Measurements from ENCODE around the gene MLPH. TPM values are rescaled to one million over a fixed set of nuclear protein-coding genes. Genes with fewer than 3 reads are reported as not detected.

Gene MLPH
- total and polyA plus RNA-seq, 2 experiments from 2014 or later = 8.1 to 10.8 TPM

- in situ Hi-C loops (cut with MboI) = no loop called here
- Histone ChIP-seq H3K9me2 (ENCODE audit: insufficient read depth) (no peaks in the 10 kb centered on the region), H3F3A (ENCODE audit: insufficient read depth) (0 out of 2 replicates have a peak, but pooled peaks cover 7% of the 10 kb centered on the region)
These were observed 34.2 kb upstream of the MLPH start for GRCh38 chr2:237452861-237453260.

GRCh38 chr2:237453671-237454070, 33.4 kb upstream of the MLPH start:
- peaks cover 13% of the 10 kb centered on the region for H3F3A ChIP-seq (ENCODE audit: insufficient read depth)
- TF ChIP-seq EZH2 (IDR thresholded peaks at IDR 0.05; ENCODE audit: insufficient read depth, poor library complexity, severe bottlenecking) (no peak), EZH2phosphoT487 (IDR thresholded peaks at IDR 0.05; ENCODE audit: insufficient read depth, low read depth) (no peak)
- DNase-seq = no peak
- H3K9me3 ChIP-seq (ENCODE audit: low read depth) = no peaks in the 10 kb centered on the region
- in situ Hi-C loops (cut with MboI) = no loop called here
- H3K9ac ChIP-seq = no peak overlapping the region
- peaks cover 31% of the 10 kb centered on the region for H3K4me1 ChIP-seq (ENCODE audit: insufficient read depth)
- H3K4me2 ChIP-seq (ENCODE audit: unreplicated experiment) = no peak overlapping the region
- H3K4me3 ChIP-seq = no peak overlapping the region
- H3K27ac ChIP-seq = no peak overlapping the region
- no peaks in the 10 kb centered on the region for H3K27me3 ChIP-seq (replicated peaks; ENCODE audit: insufficient read depth)
- H2AFZ ChIP-seq = no peak overlapping the region
- H3K9me2 ChIP-seq (ENCODE audit: insufficient read depth) = peaks cover 2% of the 10 kb centered on the region; the same call in 1 of the 2 replicates
- 95 to 97% methylated on average over 3 of the region's 3 CpGs for WGBS, 2 experiments (ENCODE audit: low coverage in 1 of 2, low lambda C conversion rate in 2 of 2, missing lambda C conversion rate in 2 of 2)
- H3K36me3 ChIP-seq (ENCODE audit: low read depth) = no peaks in the 10 kb centered on the region
- no peaks in the 10 kb centered on the region for H4K20me1 ChIP-seq (ENCODE audit: insufficient read depth)
- H3K79me2 ChIP-seq (ENCODE audit: insufficient read depth) = no peaks in the 10 kb centered on the region

More at GRCh38 chr2:237452861-237453260, 34.2 kb upstream of the MLPH start:
- no peaks in the 10 kb centered on the region for H3K79me2 ChIP-seq (ENCODE audit: insufficient read depth)
- H3K9me3 ChIP-seq (ENCODE audit: low read depth) = no peaks in the 10 kb centered on the region
- H3K4me1 ChIP-seq (ENCODE audit: insufficient read depth) = peaks cover 29% of the 10 kb centered on the region
- TF ChIP-seq EZH2 (IDR thresholded peaks at IDR 0.05; ENCODE audit: insufficient read depth, poor library complexity, severe bottlenecking) (no peak), EZH2phosphoT487 (IDR thresholded peaks at IDR 0.05; ENCODE audit: insufficient read depth, low read depth) (no peak)
- DNase-seq = peak; percentile 75
- H4K20me1 ChIP-seq (ENCODE audit: insufficient read depth) = no peaks in the 10 kb centered on the region
- no peak overlapping the region for H3K4me2 ChIP-seq (ENCODE audit: unreplicated experiment)
- no peak overlapping the region for H3K9ac ChIP-seq
- H3K27me3 ChIP-seq (replicated peaks; ENCODE audit: insufficient read depth) = no peaks in the 10 kb centered on the region
- 93 to 94% methylated on average over 3 of the region's 3 CpGs for WGBS, 2 experiments (ENCODE audit: low coverage in 1 of 2, low lambda C conversion rate in 2 of 2, missing lambda C conversion rate in 2 of 2)
- no peaks in the 10 kb centered on the region for H3K36me3 ChIP-seq (ENCODE audit: low read depth)
- no peak overlapping the region for H2AFZ ChIP-seq
- no peak overlapping the region for H3K4me3 ChIP-seq
- H3K27ac ChIP-seq = no peak overlapping the region

GRCh38 chr2:237455764-237456163, 31.3 kb upstream of the MLPH start:
- Histone ChIP-seq H3K4me2 (ENCODE audit: unreplicated experiment) (peak overlapping the region; percentile 25), H3K9ac (peak overlapping the region; percentile 11; the same call in 1 of the 2 replicates), H3K9me2 (ENCODE audit: insufficient read depth) (peaks cover 5% of the 10 kb centered on the region; the same call in 1 of the 2 replicates), H3K4me3 (no peak overlapping the region), H3K9me3 (ENCODE audit: low read depth) (no peaks in the 10 kb centered on the region), H4K20me1 (ENCODE audit: insufficient read depth) (no peaks in the 10 kb centered on the region), H3K27me3 (replicated peaks; ENCODE audit: insufficient read depth) (no peaks in the 10 kb centered on the region), H2AFZ (0 out of 2 replicates have a peak overlapping the region, but pooled peaks have one; percentile 32), H3K4me1 (ENCODE audit: insufficient read depth) (peaks cover 40% of the 10 kb centered on the region), H3K27ac (no peak overlapping the region), H3K79me2 (ENCODE audit: insufficient read depth) (no peaks in the 10 kb centered on the region), H3K36me3 (ENCODE audit: low read depth) (no peaks in the 10 kb centered on the region), H3F3A (ENCODE audit: insufficient read depth) (peaks cover 18% of the 10 kb centered on the region)
- 71 to 76% methylated on average over 5 of the region's 5 CpGs for WGBS, 2 experiments (ENCODE audit: low coverage in 1 of 2, low lambda C conversion rate in 2 of 2, missing lambda C conversion rate in 2 of 2)
- in situ Hi-C loops (cut with MboI) = no loop called here
- no peak for DNase-seq
- TF ChIP-seq EZH2phosphoT487 (IDR thresholded peaks at IDR 0.05; ENCODE audit: insufficient read depth, low read depth) (no peak), EZH2 (IDR thresholded peaks at IDR 0.05; ENCODE audit: insufficient read depth, poor library complexity, severe bottlenecking) (no peak)

- H3K27me3 ChIP-seq (replicated peaks; ENCODE audit: insufficient read depth) = no peaks in the 10 kb centered on the region
- H4K20me1 ChIP-seq (ENCODE audit: insufficient read depth) = no peaks in the 10 kb centered on the region
- DNase-seq = peak; percentile 93
- peaks cover 18% of the 10 kb centered on the region for H3F3A ChIP-seq (ENCODE audit: insufficient read depth)
- peak overlapping the region; percentile 18; the same call in 1 of the 2 replicates for H3K27ac ChIP-seq
- in situ Hi-C loops (cut with MboI) = no loop called here
- no peak overlapping the region for H3K4me3 ChIP-seq
- H3K9ac ChIP-seq = peak overlapping the region; percentile 22; the same call in 1 of the 2 replicates
- H3K36me3 ChIP-seq (ENCODE audit: low read depth) = no peaks in the 10 kb centered on the region
- no peak for TF ChIP-seq EZH2phosphoT487 (IDR thresholded peaks at IDR 0.05; ENCODE audit: insufficient read depth, low read depth)
- no peak for TF ChIP-seq EZH2 (IDR thresholded peaks at IDR 0.05; ENCODE audit: insufficient read depth, poor library complexity, severe bottlenecking)
- WGBS, 2 experiments (ENCODE audit: low coverage in 1 of 2, low lambda C conversion rate in 2 of 2, missing lambda C conversion rate in 2 of 2) = 29 to 30% methylated on average over 11 of the region's 11 CpGs
- peak overlapping the region; percentile 25 for H3K4me2 ChIP-seq (ENCODE audit: unreplicated experiment)
- H2AFZ ChIP-seq = peak overlapping the region; percentile 32; the same call in 1 of the 2 replicates
- H3K4me1 ChIP-seq (ENCODE audit: insufficient read depth) = peaks cover 41% of the 10 kb centered on the region
- no peaks in the 10 kb centered on the region for H3K9me3 ChIP-seq (ENCODE audit: low read depth)
- H3K79me2 ChIP-seq (ENCODE audit: insufficient read depth) = no peaks in the 10 kb centered on the region
- peaks cover 5% of the 10 kb centered on the region; the same call in 1 of the 2 replicates for H3K9me2 ChIP-seq (ENCODE audit: insufficient read depth)
These were observed 30.7 kb upstream of the MLPH start for GRCh38 chr2:237456200-237456843.

Measured in GM23248 (cell line).